ENCODE results near the gene NAP1L1.
A peak's percentile ranks its signal among the peaks of the same experiment; 100 is the strongest.

NAP1L1 gene, protein sequence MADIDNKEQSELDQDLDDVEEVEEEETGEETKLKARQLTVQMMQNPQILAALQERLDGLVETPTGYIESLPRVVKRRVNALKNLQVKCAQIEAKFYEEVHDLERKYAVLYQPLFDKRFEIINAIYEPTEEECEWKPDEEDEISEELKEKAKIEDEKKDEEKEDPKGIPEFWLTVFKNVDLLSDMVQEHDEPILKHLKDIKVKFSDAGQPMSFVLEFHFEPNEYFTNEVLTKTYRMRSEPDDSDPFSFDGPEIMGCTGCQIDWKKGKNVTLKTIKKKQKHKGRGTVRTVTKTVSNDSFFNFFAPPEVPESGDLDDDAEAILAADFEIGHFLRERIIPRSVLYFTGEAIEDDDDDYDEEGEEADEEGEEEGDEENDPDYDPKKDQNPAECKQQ

DNA sequence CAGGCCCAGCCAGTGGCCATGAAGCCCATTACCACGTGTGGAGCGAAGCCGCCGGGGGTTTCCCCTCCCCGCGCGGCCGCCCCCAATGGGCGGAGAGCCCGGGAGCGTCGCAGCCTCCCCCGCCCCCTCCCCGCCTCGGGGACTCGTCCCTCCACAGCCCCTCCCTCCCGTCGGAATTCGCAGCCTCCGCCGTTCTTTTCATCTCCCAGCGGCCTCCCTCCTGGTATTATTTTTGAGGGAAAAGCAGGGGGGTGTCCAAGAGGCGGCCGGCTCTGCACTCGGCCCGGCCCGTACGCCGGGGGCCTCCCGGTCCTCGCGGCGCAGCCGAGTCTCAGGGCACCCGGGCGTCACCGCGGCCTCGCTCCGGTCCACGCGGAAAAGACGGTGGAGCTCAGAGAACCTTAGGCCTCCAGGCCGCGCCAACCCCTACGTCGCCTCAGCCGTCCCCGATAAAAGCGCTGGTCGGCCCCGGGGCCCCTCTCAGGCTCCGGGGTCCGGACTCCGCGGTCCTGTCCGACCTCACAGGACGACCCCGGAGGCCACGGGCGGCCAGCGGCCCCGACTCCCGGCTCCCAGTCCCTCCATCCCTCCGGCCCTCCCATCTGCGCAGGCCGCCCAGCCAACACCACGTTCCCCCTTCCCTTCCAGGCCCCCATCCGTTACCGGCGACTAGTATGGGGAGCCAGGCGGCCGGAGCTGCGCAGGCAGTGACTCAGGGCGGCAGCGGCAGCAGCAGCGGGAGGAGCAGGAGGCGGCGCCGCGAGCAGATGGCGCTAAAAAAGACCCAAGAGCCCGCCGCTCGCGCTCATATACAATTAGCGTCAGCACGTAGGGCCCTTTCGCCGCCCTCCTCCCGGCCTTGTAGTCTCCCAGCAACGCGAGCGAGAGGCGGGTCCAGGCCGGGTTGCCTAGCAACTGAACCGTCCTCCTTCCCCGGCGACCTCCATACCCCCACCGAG, at the start of gene NAP1L1:
TSS of gene NAP1L1 (minus strand) at position 782 of the 959 bp plus-strand sequence. CDS start 10,466 bp downstream, outside the sequence.
- DNase-seq (ENCODE audit: low spot score) = peak; percentile 97

DNA sequence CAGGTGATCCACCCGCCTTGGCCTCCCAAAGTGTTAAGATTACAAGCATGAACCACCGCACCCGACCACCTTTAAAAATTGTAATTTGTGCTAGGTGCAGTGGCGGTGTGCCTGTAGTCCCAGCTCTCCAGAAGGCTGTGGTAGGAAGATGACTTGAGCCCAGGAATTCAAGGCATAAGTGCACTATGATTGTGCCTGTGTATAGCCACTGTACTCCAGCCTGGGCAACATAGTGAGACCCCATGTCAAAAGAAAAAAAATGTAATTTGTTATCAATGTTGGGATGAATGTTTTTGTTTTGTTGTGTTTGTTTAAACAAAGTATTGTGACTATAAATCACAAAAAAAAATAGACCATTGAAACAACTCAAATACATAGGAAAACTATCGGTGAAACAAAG, 43.1 kb upstream of the NAP1L1 start:
- no peak for DNase-seq (ENCODE audit: low spot score)

DNA sequence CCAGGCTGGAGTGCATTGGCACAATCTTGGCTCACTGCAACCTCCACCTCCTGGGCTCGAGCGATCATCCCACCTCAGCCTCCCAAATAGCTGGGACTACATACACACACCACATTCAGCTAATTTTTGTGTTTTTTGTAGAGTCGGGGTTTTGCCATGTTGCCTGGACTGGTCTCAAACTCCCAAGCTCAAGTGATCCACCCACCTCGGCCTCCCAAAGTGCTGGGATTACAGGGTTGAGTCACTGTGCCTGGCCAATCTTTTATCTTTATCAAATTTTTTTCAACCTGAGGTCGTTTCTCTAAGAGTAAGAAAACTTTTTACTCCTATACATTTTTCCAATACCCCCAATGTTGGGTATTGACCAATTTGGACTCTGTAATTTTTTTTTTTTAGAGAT, 40.0 kb upstream of the NAP1L1 start:
- DNase-seq (ENCODE audit: low spot score) = no peak

DNA sequence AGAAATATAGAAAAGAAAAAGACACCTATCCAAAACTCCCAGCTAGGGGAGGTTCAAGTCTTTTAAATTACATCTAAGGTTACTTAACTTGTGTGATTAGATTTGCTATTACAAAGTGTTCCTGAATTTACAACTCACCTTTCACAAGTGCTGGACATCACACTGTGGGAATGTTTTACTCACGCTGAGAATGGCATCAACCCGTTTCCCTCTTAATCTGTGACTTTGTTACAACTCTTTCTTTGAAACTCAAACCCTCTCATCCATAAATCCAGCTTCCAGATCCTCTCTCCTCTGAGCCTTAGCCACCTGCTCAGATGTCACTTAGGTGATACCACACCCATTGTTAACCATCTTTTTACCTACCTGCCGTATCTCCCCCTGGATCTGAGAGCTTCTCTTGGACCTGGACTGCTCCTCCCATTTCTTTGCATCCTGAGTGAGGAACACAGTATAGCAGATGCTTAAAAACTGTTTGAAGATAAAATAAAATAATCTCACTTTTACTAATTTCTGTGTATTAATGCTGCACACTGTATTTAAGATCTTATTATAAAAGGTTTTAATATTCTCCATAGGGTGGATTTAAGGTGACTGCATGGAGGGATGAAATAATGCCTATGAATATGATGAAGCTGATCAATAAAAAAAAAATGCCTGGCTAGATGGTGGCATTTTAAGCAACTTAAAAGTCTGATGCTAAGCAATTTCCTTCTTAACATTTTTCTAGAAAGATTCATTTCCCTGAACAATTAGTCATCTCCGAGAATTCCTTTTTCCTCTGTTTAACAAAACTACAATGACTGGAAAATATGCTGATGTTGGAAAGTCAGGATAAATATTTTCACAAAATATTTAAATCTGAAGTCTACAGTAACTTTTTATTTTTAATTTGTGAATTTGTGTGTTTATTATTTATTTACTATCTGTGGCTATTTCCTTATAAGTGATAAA, 39.1 kb upstream of the NAP1L1 start:
- no peak for DNase-seq (ENCODE audit: low spot score)

DNA sequence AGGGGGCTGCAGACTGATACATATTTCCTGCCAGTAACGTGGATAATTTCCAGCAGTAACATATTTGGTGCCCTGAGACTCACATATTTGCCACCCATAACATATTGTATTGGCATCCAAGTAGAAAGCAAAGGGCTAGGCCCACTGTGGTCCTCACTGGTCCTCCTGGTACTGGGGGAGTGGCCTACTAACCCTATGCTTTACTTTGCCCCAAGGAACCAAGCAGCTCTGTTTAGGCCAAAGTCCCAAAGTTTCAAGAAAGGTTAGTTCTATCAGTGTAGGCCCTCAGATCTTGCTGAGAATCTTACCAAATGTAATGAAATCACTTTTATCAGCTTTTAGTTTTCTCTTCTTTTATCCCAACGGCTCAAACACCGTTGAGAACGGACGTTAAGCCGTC, 35.4 kb upstream of the NAP1L1 start:
- no peak for DNase-seq (ENCODE audit: low spot score)

DNA sequence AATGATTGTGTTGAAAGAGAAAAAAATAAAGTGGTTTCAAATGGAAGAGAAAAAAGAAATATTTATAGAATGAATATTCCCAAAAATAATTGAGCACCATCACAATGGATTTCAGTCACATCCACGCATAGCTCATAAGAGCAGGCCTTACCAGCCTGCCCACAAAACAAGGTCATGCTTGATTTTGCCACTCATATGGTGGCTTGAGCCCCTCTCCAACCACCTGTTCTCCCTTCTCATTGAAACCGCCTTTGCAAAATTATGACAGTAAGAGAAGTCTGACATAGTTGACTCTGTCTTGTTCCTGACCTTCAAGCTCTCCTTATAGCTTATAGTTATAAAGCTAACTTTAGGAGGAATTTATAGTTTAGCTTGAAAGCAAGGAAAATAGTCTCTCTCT, 33.3 kb upstream of the NAP1L1 start:
- DNase-seq (ENCODE audit: low spot score) = no peak

DNA sequence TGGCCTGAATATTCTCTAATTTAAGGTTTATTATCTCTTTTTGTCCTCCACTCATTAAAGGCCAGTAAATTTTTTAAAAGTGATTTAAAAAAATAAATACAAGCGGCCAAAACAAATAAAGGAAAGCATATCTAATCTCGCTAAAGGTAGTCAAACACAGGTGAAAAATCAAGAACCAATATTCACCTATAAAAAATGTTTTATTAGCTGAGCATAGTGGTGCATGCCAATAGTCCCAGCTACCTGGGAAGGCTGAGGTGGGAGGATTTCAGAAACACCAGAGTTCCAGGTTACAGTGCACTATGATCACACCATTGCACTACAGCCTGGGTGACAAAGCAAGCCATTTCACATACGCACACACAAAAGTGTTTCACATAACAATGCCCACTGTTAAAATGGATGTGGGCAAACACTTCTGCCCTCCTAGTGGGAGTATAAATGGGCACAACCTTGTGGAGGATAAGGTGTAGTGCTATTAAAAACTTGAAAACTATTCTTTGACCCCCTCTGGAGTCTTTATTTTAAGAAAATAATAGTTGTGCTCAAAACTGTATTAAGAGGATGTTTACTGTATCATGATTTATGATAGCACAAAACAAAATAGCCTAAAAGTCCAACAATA, 32.7 kb upstream of the NAP1L1 start:
- DNase-seq (ENCODE audit: low spot score) = no peak

DNA sequence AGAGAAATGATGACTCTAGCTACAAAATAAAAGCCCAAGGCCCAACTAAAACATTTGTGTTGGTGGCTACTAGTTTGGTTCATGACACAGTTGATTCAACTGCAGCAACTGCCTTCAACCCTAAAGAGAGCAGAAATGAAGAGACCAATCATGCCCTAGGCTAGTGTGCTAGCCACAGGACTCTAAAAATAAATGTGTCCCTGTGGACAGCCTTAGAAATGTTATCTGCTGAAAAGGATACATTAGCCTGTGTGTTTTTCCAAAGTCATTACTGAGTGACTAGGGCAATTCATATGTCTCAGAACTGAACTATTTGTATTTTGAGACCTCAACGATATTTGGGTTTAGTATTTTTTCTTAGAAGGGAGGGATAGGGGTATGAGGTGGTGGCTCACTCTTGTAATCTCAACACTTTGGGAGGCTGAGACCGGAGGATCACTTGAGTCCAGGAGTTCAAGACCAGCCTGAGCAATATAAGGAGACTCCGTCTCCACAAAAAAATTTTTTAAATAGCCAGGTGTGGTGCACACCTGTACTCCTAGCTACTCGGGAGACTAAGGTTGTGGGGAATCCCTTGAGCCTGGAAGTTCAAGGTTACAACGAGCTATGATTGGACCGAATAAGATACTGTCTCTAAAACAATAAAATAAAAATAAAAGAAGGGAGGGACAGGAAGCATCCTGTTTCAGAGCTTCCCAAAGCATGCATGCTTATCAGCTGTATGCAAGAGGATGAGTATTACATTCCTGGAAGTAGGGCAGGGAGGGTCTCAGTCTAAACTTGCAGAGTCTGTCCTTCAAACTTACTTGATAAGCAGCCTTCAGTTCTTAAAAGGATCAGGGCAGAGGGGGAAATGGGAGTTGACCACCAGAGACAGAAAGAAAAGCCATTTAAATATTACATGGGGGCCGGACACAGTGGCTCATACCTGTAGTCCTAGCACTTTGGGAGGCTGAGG, 29.6 kb upstream of the NAP1L1 start:
- DNase-seq (ENCODE audit: low spot score) = no peak

DNA sequence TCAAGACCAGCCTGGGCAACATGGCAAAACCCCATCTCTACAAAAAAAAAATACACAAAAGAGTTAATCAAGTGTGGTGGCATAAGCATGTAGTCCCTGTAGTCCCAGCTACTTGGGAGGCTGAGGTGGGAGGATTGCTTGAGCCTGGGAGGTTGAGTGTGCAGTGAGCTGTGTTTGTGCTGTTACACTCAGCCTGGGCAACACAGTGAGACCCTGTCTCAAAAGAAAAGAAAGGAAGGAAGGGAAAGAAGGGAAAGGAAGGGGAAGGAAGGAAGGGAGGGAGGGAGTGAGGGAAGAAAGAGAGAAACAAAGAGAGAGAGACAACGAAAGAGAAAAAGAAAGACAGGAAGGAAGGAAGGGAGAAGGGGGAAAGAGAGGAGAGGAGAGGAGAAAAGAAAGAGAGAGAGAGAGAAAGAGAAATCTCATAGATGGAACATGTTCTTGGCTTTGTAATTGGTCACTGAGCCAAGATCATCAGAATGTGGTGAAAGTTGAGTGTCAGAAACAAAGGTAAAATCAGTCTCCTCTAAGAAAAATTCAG, 26.8 kb upstream of the NAP1L1 start:
- no peak for DNase-seq (ENCODE audit: low spot score)

DNA sequence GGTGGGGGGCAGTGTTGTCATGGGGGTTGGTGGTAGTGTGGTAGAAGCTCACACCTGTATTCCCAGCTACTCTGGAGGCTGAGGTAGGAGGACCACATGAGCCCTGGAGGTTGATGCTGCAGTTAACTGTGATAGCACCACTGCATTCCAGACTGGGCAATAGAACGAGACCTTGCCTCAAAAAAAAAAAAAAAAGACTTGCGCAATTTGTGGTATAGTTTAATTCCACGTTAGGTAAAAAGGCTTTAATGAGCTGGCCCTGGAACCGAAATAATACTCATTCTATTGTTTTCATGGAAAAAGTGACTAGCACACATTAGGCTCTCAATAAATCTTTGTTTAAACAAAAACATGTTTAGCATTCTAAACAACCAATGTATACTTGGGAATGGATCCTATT, 25.4 kb upstream of the NAP1L1 start:
- DNase-seq (ENCODE audit: low spot score) = no peak

DNA sequence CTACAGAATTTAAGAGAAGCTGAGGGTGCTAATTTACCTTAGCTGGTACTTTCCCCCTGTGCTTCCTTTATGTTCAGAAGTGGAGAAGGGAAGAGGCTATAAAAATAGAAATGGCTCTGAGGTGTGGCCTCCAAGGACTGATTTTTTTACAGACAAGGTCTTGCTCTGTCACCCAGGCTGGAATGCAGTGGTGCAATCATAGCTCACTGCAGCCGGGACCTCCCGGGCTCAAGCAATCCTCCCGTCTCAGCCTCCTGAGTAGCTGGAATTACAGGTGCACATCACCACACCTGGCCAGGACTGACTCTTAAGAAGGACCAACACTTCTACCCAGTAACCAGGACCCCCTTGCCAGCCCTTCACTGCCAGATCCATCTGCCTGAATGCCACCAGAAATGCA, 23.9 kb upstream of the NAP1L1 start:
- no peak for DNase-seq (ENCODE audit: low spot score)

DNA sequence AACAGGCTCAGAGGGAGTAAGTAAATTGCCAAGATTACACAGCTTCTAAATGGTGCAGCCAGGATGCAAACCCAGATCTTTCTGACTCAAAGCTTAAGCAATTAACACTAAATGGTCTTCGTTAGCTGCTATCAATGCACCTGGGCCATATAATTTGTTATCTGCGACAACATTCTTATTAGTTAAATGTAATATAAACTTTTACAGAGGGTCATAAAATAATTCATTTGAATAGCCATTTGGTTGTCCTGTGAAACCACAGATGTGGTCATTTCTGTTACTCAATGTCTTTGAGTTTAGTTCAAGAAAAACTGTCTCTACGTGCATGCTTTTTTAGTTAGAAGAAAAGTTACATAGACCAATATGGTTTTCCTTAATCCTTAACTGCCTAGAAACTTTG, 22.1 kb upstream of the NAP1L1 start:
- DNase-seq (ENCODE audit: low spot score) = no peak

DNA sequence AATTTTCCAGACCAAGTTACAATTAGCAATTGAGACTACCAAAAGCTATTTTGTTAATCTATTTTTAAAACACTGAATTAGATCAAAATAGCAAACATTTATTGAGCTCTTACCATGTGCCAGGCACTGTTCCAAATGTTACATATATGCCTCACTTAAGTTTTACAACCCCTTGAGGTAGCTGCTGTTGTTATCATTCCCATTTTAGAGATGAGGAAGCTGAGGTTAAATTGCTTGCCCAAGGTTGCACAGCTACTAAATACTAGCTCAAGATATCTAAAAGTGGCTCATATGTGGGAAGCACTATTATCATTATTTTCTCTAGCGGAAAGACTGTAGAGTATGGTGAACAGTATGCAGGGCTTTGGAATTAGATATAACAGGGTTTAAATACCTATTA, 19.5 kb upstream of the NAP1L1 start:
- DNase-seq (ENCODE audit: low spot score) = no peak

DNA sequence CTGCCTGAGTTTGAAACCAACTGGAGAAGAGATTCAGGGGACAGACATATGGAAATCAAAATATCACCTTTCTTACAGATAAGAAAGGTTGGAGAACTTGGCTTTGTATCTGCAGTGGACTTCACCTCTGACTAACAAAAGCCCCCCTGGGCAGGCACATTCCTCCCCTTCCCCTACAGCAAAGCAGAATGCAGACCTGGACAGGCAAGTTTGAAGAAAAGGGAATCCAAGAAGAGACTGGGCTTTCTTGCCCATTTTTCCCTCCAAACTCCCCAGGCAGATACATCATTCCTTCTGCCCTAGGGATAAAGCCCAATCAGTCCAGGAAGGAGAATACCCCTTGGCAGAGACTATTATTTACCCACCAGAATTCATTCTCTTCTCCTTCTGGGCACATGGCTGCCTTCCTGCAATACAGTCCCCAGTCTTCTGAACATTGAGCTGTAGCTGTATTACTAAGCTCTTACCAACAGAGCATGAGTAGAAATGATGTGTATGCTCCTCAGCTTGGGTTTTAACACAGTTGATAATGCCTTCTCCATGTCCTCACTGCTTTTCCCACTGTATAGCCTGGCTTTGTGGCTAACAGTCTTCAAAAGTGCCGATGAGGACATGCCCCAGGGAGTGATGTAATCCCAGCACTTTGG, 17.4 kb upstream of the NAP1L1 start:
- no peak for DNase-seq (ENCODE audit: low spot score)

DNA sequence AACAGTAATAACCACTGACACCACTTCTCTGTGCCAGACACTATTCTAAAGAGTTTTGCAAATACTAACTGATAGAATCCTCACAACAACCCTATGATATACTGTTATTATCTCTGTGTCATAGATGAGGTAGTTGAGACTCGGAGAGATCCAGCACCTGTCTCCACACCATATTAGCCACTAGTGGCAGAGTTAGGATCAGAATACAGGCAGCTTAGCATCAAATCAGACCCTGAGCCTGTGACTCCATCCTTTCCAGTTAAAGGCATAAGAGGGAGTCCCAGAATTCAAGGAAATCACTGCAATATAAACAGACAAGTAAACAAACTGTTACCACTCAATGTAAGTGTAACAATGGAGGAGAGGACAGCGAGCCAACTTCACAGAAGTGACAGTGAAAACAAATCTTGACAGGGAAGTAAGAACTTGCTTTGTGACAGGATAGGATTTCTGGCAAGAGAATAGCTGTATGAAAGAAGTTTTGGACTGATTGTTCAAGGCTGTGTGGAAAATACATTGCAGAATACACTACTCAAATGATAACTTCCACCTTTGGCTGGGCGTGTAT, 11.7 kb upstream of the NAP1L1 start:
- DNase-seq (ENCODE audit: low spot score) = no peak

DNA sequence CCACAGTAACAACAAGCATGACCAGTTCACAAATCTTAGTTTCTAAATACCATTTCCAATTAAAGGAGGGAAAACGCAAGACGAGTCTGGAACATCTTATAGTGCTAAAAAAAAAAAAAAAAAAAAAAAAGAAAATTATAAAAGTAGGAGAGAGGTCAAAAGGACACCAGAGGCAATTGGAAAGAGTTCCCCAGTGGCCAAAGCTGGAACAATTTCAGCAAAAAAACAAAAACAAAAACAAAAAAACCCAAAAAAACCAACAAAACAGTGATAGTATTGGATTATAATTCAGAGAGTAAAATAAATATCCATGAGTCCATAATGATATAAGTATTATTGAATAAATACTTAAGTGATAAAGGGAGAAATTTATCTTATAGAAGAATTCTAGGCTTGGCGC, 10.3 kb upstream of the NAP1L1 start:
- DNase-seq (ENCODE audit: low spot score) = no peak

DNA sequence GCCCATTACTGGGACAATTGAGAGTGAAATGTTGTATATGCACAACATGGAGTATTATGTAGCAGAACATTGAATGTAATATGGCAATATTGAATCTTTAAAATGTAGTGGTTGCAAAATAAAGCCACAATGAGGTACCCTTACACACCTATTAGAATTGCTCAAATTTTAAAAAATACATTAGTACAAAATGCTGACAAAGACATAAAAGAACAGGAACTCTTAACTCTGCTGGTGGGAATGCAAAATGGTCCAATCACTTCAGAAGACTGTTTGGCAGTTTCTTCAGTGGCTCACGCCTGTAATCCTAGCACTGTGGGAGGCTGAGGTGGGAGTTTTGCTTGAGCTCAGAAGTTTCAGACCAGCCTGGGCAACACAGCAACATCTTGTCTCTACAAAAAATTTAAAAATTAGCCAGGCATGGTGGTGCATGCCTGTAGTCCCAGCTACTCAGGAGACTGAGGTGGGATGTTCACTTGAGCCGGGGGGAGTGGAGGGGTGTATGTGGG, 6.8 kb upstream of the NAP1L1 start:
- no peak for DNase-seq (ENCODE audit: low spot score)

DNA sequence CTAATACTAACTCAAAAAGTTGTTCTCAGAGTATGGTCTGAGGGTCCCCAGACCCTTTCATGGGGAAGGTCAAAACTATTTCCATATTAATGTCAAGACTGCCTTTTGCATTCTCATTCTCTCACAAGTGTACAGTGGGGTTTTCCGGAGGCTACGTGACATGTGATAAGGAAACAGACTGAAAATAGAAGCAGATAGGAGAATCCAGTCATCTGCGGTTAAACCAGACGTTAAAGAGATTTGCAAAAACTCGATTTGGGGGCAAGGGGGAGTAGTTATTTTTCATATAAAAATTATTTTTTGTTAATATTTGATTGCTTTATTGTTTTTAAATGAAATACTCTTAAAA, 1.0 kb upstream of the NAP1L1 start:
- no peak for DNase-seq (ENCODE audit: low spot score)
